Measurements from ENCODE around the gene RAVER2.

Gene RAVER2

DNA sequence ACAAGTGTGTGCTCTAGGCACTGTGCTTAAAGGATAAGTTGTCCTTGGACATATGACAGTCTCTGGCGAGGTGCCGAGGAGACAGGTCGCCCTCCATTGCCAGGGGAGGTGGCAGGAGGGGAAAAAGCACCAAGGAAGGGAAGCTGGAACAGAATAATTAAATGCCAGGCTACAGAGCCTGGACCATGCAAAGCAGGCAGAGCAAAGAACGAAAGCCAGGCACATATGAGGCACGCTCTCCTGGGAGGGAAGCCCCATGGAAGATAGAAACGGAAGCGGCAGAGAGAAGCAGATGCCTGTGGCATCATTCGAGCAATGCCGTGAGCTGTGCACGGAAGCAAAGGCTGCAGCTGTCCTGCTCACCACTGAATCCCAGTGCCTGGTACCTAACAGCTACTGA, 130.2 kb downstream of the RAVER2 start:
- H3K27me3 ChIP-seq (ENCODE audit: insufficient read depth, low read length): no peaks in the 10 kb centered on the region
- H3K27ac ChIP-seq (ENCODE audit: low read depth, low read length): no peak overlapping the region
- H2AFZ ChIP-seq (ENCODE audit: low read length, unreplicated experiment): no peak overlapping the region
- H3K4me3 ChIP-seq (ENCODE audit: low read depth, low read length): no peak overlapping the region
- peaks cover 32% of the 10 kb centered on the region for H3K36me3 ChIP-seq (ENCODE audit: insufficient read depth, low read length)
- no peaks in the 10 kb centered on the region for H3K4me1 ChIP-seq (ENCODE audit: control insufficient read depth, insufficient read depth, low read length, unreplicated experiment)
- H3K79me2 ChIP-seq (ENCODE audit: control insufficient read depth, insufficient read depth, low read length, unreplicated experiment): peaks cover 4% of the 10 kb centered on the region

DNA sequence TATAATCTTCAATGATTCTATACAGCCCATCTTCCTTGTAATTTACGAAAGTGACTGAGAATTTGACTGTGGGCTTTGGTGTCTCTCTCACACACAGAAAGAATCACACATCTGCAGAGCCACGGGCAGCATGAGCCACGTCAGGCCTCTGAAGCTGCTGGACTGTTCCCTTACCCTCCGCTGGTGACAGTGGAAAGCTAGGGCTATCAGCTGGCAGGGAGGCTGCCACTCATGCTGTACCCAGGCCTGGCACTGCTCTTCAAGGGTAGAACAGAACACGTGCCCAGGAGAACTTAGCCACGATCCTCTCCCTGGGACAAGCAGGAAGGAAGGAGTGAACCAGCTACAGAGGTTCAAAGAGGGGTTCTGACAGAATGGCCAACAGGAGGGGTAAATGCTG, 130.7 kb downstream of the RAVER2 start:
- no peaks in the 10 kb centered on the region for H3K4me1 ChIP-seq (ENCODE audit: control insufficient read depth, insufficient read depth, low read length, unreplicated experiment)
- no peak overlapping the region for H3K27ac ChIP-seq (ENCODE audit: low read depth, low read length)
- H3K36me3 ChIP-seq (ENCODE audit: insufficient read depth, low read length): peaks cover 32% of the 10 kb centered on the region

DNA sequence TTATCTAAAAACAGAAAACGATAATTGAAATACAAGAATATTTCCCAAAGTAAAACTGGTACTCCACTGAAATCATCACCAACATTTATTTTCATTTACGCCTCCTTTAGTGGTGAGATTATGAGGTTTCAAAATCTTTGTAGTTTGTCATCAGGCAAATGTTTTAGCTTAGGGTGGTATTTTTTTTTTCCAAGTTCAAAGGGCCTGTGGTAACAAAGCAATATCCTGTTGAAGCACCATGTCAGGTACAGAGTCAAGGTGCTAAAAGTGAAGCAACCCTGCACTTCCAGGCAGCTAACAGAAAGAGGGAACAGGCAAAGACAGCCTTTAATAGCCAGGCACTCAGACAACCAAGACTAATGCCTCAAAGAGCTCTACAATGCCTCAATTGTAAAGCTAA, 132.3 kb downstream of the RAVER2 start:
- Histone ChIP-seq H3K36me3 (ENCODE audit: insufficient read depth, low read length) (peaks cover 25% of the 10 kb centered on the region), H3K27ac (ENCODE audit: low read depth, low read length) (no peak overlapping the region)

More for the DNA sequence above, 130.7 kb downstream of the RAVER2 start:
- Histone ChIP-seq H2AFZ (ENCODE audit: low read length, unreplicated experiment) (no peak overlapping the region), H3K27me3 (ENCODE audit: insufficient read depth, low read length) (no peaks in the 10 kb centered on the region), H3K79me2 (ENCODE audit: control insufficient read depth, insufficient read depth, low read length, unreplicated experiment) (peaks cover 4% of the 10 kb centered on the region), H3K4me3 (ENCODE audit: low read depth, low read length) (no peak overlapping the region)

DNA sequence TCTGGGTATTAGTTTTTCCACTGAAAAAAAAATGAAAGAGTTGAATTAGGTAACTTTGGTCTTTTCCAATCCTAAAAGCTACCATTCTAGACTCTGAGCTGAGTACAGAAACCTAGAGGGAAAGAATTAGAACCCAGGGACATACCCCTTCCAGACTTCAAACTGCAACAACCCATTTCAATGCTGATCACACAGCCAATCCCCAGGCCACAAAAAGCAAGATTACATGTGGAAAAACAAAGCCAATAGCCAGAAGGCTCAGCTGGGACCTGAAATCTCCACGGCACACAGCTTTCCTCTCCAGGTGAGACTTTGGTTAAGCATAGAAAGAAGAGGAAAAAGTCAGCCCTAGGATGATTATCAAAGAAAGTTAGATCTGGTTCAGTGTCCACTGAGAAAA, 132.7 kb downstream of the RAVER2 start:
- H3K36me3 ChIP-seq (ENCODE audit: insufficient read depth, low read length): peaks cover 21% of the 10 kb centered on the region
- H2AFZ ChIP-seq (ENCODE audit: low read length, unreplicated experiment): no peak overlapping the region
- peaks cover 8% of the 10 kb centered on the region for H3K4me1 ChIP-seq (ENCODE audit: control insufficient read depth, insufficient read depth, low read length, unreplicated experiment)
- H3K79me2 ChIP-seq (ENCODE audit: control insufficient read depth, insufficient read depth, low read length, unreplicated experiment): peaks cover 4% of the 10 kb centered on the region
- H3K4me3 ChIP-seq (ENCODE audit: low read depth, low read length): no peak overlapping the region
- H3K27ac ChIP-seq (ENCODE audit: low read depth, low read length): no peak overlapping the region
- no peaks in the 10 kb centered on the region for H3K27me3 ChIP-seq (ENCODE audit: insufficient read depth, low read length)

More for the DNA sequence above, 132.3 kb downstream of the RAVER2 start:
- peaks cover 8% of the 10 kb centered on the region for H3K4me1 ChIP-seq (ENCODE audit: control insufficient read depth, insufficient read depth, low read length, unreplicated experiment)
- no peak overlapping the region for H3K4me3 ChIP-seq (ENCODE audit: low read depth, low read length)
- no peak overlapping the region for H2AFZ ChIP-seq (ENCODE audit: low read length, unreplicated experiment)
- H3K27me3 ChIP-seq (ENCODE audit: insufficient read depth, low read length): no peaks in the 10 kb centered on the region
- peaks cover 4% of the 10 kb centered on the region for H3K79me2 ChIP-seq (ENCODE audit: control insufficient read depth, insufficient read depth, low read length, unreplicated experiment)

DNA sequence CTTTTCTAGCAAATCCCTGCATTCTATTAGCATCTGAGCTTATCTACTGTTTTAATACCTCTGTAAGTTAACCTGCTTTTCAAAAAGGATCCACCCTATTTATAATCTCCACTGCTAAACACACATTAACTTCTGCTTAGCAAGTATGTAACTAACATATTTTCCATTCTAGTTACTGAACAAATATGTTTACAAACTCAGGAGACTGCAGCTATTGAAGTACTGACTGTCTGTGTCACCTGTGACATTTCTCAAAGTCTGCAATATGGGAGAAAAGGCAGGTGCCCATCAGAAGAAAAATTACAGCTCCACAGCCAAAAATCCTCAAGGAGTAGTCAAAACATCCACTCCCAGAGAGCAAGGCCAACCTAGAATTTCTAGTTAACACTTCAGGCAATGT, 133.2 kb downstream of the RAVER2 start:
- Histone ChIP-seq H3K27me3 (ENCODE audit: insufficient read depth, low read length) (no peaks in the 10 kb centered on the region), H3K4me3 (ENCODE audit: low read depth, low read length) (no peak overlapping the region)

DNA sequence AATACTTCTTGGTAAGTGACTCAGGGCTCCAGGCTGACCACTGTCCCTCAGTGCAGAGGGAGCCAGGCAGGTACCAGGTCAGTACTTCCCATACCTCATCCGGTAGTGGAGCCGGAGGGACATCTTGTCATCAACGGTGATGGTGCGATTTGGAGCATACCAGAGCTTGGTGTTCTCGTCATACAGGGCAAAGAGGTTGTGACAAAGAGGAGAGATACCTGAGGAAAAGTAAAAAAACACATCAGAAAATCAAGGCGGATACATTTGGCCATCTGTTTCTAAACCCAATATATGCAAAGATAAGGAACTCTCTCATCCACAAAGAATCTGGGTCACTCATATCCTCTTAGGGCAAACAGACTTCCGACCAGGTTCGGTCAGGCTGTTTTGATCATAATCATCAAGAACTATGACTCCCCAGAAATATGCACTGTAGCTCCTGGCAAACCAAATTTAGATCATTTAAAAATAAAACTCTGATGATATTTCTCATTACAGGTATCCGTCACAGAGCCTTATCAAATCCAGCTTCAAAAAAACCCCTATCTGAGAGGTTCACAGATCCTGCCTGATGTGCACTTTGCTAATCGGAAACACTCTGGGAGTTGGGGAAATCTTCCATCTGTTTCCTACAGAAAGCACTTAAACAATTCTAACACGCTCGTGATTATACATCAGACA, 134.2 kb downstream of the RAVER2 start:
- Histone ChIP-seq H3K27me3 (ENCODE audit: insufficient read depth, low read length) (no peaks in the 10 kb centered on the region), H3K36me3 (ENCODE audit: insufficient read depth, low read length) (peaks cover 20% of the 10 kb centered on the region), H3K4me1 (ENCODE audit: control insufficient read depth, insufficient read depth, low read length, unreplicated experiment) (peaks cover 8% of the 10 kb centered on the region), H2AFZ (ENCODE audit: low read length, unreplicated experiment) (no peak overlapping the region), H3K4me3 (ENCODE audit: low read depth, low read length) (no peak overlapping the region), H3K27ac (ENCODE audit: low read depth, low read length) (no peak overlapping the region), H3K79me2 (ENCODE audit: control insufficient read depth, insufficient read depth, low read length, unreplicated experiment) (peaks cover 6% of the 10 kb centered on the region)

More for the DNA sequence above, 133.2 kb downstream of the RAVER2 start:
- Histone ChIP-seq H2AFZ (ENCODE audit: low read length, unreplicated experiment) (no peak overlapping the region), H3K36me3 (ENCODE audit: insufficient read depth, low read length) (peaks cover 20% of the 10 kb centered on the region), H3K79me2 (ENCODE audit: control insufficient read depth, insufficient read depth, low read length, unreplicated experiment) (peaks cover 4% of the 10 kb centered on the region), H3K4me1 (ENCODE audit: control insufficient read depth, insufficient read depth, low read length, unreplicated experiment) (peaks cover 8% of the 10 kb centered on the region), H3K27ac (ENCODE audit: low read depth, low read length) (no peak overlapping the region)

DNA sequence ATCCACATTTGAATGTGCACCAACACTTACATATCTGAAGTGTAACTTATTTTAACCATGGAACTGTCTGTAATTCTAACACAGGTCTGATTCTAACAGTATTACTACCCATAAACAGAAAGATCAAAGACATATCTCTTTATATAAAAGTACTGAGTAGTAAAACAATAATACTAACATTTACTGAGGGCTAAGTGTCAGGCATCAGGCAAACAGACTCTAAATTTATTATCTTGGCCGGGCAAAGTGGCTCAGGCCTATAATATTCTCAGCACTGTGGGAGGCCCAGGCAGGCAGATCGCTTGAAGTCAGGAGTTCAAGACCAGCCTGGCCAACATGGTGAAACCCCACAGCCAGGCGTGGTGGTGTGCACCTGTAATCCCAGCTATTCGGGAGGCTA, 135.6 kb downstream of the RAVER2 start:
- no peak overlapping the region for H2AFZ ChIP-seq (ENCODE audit: low read length, unreplicated experiment)
- peaks cover 7% of the 10 kb centered on the region for H3K79me2 ChIP-seq (ENCODE audit: control insufficient read depth, insufficient read depth, low read length, unreplicated experiment)
- H3K36me3 ChIP-seq (ENCODE audit: insufficient read depth, low read length): peaks cover 14% of the 10 kb centered on the region
- no peak overlapping the region for H3K4me3 ChIP-seq (ENCODE audit: low read depth, low read length)
- H3K27ac ChIP-seq (ENCODE audit: low read depth, low read length): no peak overlapping the region
- H3K27me3 ChIP-seq (ENCODE audit: insufficient read depth, low read length): no peaks in the 10 kb centered on the region
- peaks cover 8% of the 10 kb centered on the region for H3K4me1 ChIP-seq (ENCODE audit: control insufficient read depth, insufficient read depth, low read length, unreplicated experiment)

DNA sequence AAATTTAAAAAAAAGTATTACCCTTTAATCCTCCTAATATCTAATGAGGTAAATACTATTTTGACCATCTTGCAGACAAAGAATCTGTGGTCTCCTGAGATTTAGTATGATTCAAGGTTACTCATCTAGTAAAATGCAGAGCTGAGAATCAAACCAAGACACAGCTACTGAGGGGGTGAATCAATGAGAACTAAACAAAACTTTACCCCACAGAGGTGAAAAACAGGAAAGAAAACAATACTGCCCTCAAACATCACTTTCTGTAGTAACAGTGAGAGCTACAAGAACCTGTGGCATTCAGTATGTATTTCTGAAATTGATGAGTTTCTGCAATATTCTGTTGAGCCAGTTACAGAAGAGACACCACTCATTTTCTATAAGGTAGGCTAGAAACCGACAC, 136.4 kb downstream of the RAVER2 start:
- H3K4me3 ChIP-seq (ENCODE audit: low read depth, low read length): no peak overlapping the region
- no peaks in the 10 kb centered on the region for H3K27me3 ChIP-seq (ENCODE audit: insufficient read depth, low read length)
- H3K27ac ChIP-seq (ENCODE audit: low read depth, low read length): peak overlapping the region; percentile 68
- peaks cover 8% of the 10 kb centered on the region for H3K4me1 ChIP-seq (ENCODE audit: control insufficient read depth, insufficient read depth, low read length, unreplicated experiment)
- no peak overlapping the region for H2AFZ ChIP-seq (ENCODE audit: low read length, unreplicated experiment)
- peaks cover 14% of the 10 kb centered on the region for H3K36me3 ChIP-seq (ENCODE audit: insufficient read depth, low read length)
- peaks cover 13% of the 10 kb centered on the region for H3K79me2 ChIP-seq (ENCODE audit: control insufficient read depth, insufficient read depth, low read length, unreplicated experiment)

All from ACC112 (cell line).